CD14-positive monocyte (primary cell): ENCODE results near the gene HOXD10. TPM values are rescaled to one million over a fixed set of nuclear protein-coding genes. Genes with fewer than 3 reads are reported as not detected.
A peak's percentile ranks its signal among the peaks of the same experiment; 100 is the strongest.

Experiments
- DNase-seq, 3 donors: peaks; one replicate each; pipeline ENCODE4 v3.0.0-alpha.2; 2011 to 2022
- H2AFZ ChIP-seq: 2 replicates; pipeline ENCODE4 v1.6.0; 2012; ENCODE audit warnings: mild to moderate bottlenecking, low read depth, low read length, inconsistent platforms; ENCODE audit not compliant: insufficient read depth, poor library complexity, severe bottlenecking
- H3K27ac ChIP-seq, 2 donors: 1 replicate in 1 of 2; 2 replicates in 1 of 2; pipeline ENCODE4 v1.5.1; 2012 to 2013; ENCODE audit warnings: low read length in 2 of 2, control low read depth in 1 of 2, inconsistent platforms in 1 of 2, low read depth in 1 of 2, mild to moderate bottlenecking in 1 of 2
- H3K27me3 ChIP-seq, 2 donors: one replicate each; pipeline versions ENCODE4 v1.6.0 to v1.6.1; 2011 to 2013; ENCODE audit warnings: low read length in 2 of 2; ENCODE audit not compliant: control insufficient read depth in 2 of 2, insufficient read depth in 2 of 2
- H3K36me3 ChIP-seq, 2 donors: replicated peaks in 1 of 2; 1 replicate in 1 of 2; 2 replicates in 1 of 2; pipeline versions ENCODE4 v1.5.1 to v1.6.1; 2012 to 2013; ENCODE audit warnings: low read length in 2 of 2, control low read depth in 1 of 2, inconsistent platforms in 1 of 2, mild to moderate bottlenecking in 1 of 2; ENCODE audit not compliant: insufficient read depth in 2 of 2, control insufficient read depth in 1 of 2
- H3K4me1 ChIP-seq, 2 donors: 1 replicate in 1 of 2; 2 replicates in 1 of 2; pipeline versions ENCODE4 v1.5.1 to v1.6.1; 2012 to 2013; ENCODE audit warnings: low read length in 2 of 2, control low read depth in 1 of 2, inconsistent platforms in 1 of 2, mild to moderate bottlenecking in 1 of 2, moderate library complexity in 1 of 2; ENCODE audit not compliant: insufficient read depth in 2 of 2, control insufficient read depth in 1 of 2
- H3K4me2 ChIP-seq: replicated peaks from 2 replicates; pipeline ENCODE3; 2012; ENCODE audit warnings: low read length, moderate library complexity, mild to moderate bottlenecking; ENCODE audit not compliant: poor library complexity, severe bottlenecking; ENCODE audit errors: extremely low read depth
- H3K4me3 ChIP-seq, 3 experiments: fragments of 200-600 bp in 1 of 3; sonication (generic) in 1 of 3; replicated peaks in 1 of 3; 1 replicate in 2 of 3; 2 replicates in 1 of 3; pipeline ENCODE4 v1.5.1; 2011 to 2013; ENCODE audit warnings: low read length in 3 of 3, mild to moderate bottlenecking in 3 of 3, control low read depth in 2 of 3, low read depth in 2 of 3, inconsistent platforms in 1 of 3, moderate library complexity in 1 of 3
- H3K79me2 ChIP-seq: 2 replicates; pipeline ENCODE4 v1.6.0; 2012; ENCODE audit warnings: mild to moderate bottlenecking, control low read depth, inconsistent platforms, low read length, moderate library complexity; ENCODE audit not compliant: insufficient read depth
- H3K9ac ChIP-seq: 2 replicates; pipeline ENCODE4 v1.6.0; 2017; ENCODE audit warnings: low read length, mild to moderate bottlenecking; ENCODE audit not compliant: insufficient read depth, poor library complexity, severe bottlenecking
- H3K9me3 ChIP-seq, 2 donors: replicated peaks in 1 of 2; 1 replicate in 1 of 2; 2 replicates in 1 of 2; pipeline versions ENCODE4 v1.5.1 to v1.6.1; 2012 to 2013; ENCODE audit warnings: low read length in 2 of 2, control low read depth in 1 of 2; ENCODE audit not compliant: control insufficient read depth in 1 of 2, insufficient read depth in 1 of 2
- H4K20me1 ChIP-seq: 2 replicates; pipeline ENCODE4 v1.6.0; 2012; ENCODE audit warnings: mild to moderate bottlenecking, low read length, control low read depth, moderate library complexity; ENCODE audit not compliant: insufficient read depth
- H3K27ac Mint-ChIP-seq, 7 donors: one replicate each; pipeline ENCODE4 v1.8.0; 2020; ENCODE audit warnings: mild to moderate bottlenecking in 7 of 7, mixed read lengths in 7 of 7, moderate library complexity in 6 of 7, inconsistent platforms in 2 of 7
- H3K27me3 Mint-ChIP-seq, 3 donors: one replicate each; pipeline ENCODE4 v1.8.0; 2021 to 2022; ENCODE audit warnings: low read depth in 3 of 3, mild to moderate bottlenecking in 3 of 3, mixed read lengths in 3 of 3, moderate library complexity in 3 of 3, inconsistent platforms in 1 of 3
- H3K36me3 Mint-ChIP-seq, 2 donors: one replicate each; pipeline ENCODE4 v1.8.0; 2020; ENCODE audit warnings: mixed read lengths in 2 of 2, inconsistent platforms in 1 of 2, mild to moderate bottlenecking in 1 of 2
- H3K4me1 Mint-ChIP-seq: one replicate; pipeline ENCODE4 v1.8.0; 2020; ENCODE audit warnings: mild to moderate bottlenecking, mixed read lengths
- H3K4me3 Mint-ChIP-seq, 2 donors: one replicate each; pipeline ENCODE4 v1.8.0; 2020; ENCODE audit warnings: mild to moderate bottlenecking in 2 of 2, mixed read lengths in 2 of 2, moderate library complexity in 1 of 2
- H3K9me3 Mint-ChIP-seq, 7 donors: one replicate each; pipeline ENCODE4 v1.8.0; 2020 to 2022; ENCODE audit warnings: mixed read lengths in 7 of 7, mild to moderate bottlenecking in 6 of 7, moderate library complexity in 6 of 7, inconsistent platforms in 2 of 7
- CTCF ChIP-seq: fragments of 200-600 bp; IDR thresholded peaks from one replicate; pipeline ENCODE4 v1.8.0; 2022; ENCODE audit warnings: antibody characterized with exemption, mild to moderate bottlenecking
- WGBS: methylation state at CpG from one replicate; pipeline ENCODE4 v1.1.5; 2013; ENCODE audit warnings: missing lambda C conversion rate; ENCODE audit not compliant: insufficient coverage; 5-methylcytosine and 5-hydroxymethylcytosine counted together
- intact Hi-C, 2 donors: fragments of 100-400 bp; cut with micrococcal nuclease; formaldehyde crosslinking; loops; one replicate each; pipeline versions ENCODE4 v1.15.0 to v1.15.1; 2023
- polyA plus RNA-seq, 3 donors: library from polyadenylated mRNA; depleted of rRNA in 1 of 3; unstranded in 2 of 3; stranded (reverse) in 1 of 3; fragments of 300-500 nt in 2 of 3; fragments of >200 nt in 1 of 3; fragmentation: Illumina TruSeq in 2 of 3; gene quantifications; 1 replicate in 2 of 3; 2 replicates in 1 of 3; pipeline ENCODE4 v1.2.3, GENCODE V29; 2012 to 2021

Gene HOXD10
- polyA plus RNA-seq, 3 donors, result not detected

GRCh38 chr2:176125772-176126054 is 9.1 kb downstream of the HOXD10 start:
- 36% methylated on average over 1 of the region's 6 CpGs for WGBS
- Mint-ChIP-seq H3K4me1 (peaks cover 25% of the 10 kb centered on the region), H3K27me3 (peaks cover 89 to 98% (median 91%) of the 10 kb centered on the region in 3 donors), H3K27ac (no peak overlapping the region), H3K4me3 (peak overlapping the region in 1 of 2 donors; percentile 61), H3K36me3 (peaks cover 0 to 15% of the 10 kb centered on the region in 2 donors), H3K9me3 (peaks cover 0 to 32% (median 14%) of the 10 kb centered on the region in 7 donors)
- Histone ChIP-seq H3K36me3 (no peaks in the 10 kb centered on the region), H2AFZ (no peak overlapping the region), H3K9me3 (peaks cover 0 to 62% of the 10 kb centered on the region in 2 donors), H3K9ac (no peak overlapping the region), H3K4me1 (peaks cover 10 to 31% of the 10 kb centered on the region in 2 donors), H3K27ac (no peak overlapping the region), H4K20me1 (no peaks in the 10 kb centered on the region), H3K27me3 (peaks cover 81 to 91% of the 10 kb centered on the region in 2 donors), H3K4me2 (no peak overlapping the region), H3K4me3 (no peak overlapping the region), H3K79me2 (no peaks in the 10 kb centered on the region)
- TF ChIP-seq CTCF, result no peak
- intact Hi-C loops, result loop anchor here (2.0 to 5.0 kb wide), 4 partner anchors 331 to 1022 kb away; no protein-coding TSS in a partner anchor
- no peak for DNase-seq

- peaks cover 82 to 91% of the 10 kb centered on the region in 2 donors for H3K27me3 ChIP-seq
- H3K36me3 Mint-ChIP-seq, result peaks cover 0 to 21% of the 10 kb centered on the region in 2 donors
- DNase-seq, result peak; percentile 38 to 58 (median 55)
- H3K4me1 Mint-ChIP-seq, result peaks cover 33% of the 10 kb centered on the region
- peaks cover 0 to 53% of the 10 kb centered on the region in 2 donors for H3K9me3 ChIP-seq
- no peaks in the 10 kb centered on the region for H4K20me1 ChIP-seq
- peak overlapping the region in 1 of 2 donors; percentile 61 for H3K4me3 Mint-ChIP-seq
- H3K27ac Mint-ChIP-seq, result no peak overlapping the region
- no peak overlapping the region for H3K4me3 ChIP-seq
- H3K36me3 ChIP-seq, result no peaks in the 10 kb centered on the region
- H3K27me3 Mint-ChIP-seq, result peaks cover 91 to 98% (median 91%) of the 10 kb centered on the region in 3 donors
- peak; percentile 90 for TF ChIP-seq CTCF
- 7% methylated on average over 2 of the region's 13 CpGs for WGBS
- no peak overlapping the region for H3K27ac ChIP-seq
- H3K4me1 ChIP-seq, result peaks cover 11 to 33% of the 10 kb centered on the region in 2 donors
- H3K9me3 Mint-ChIP-seq, result peaks cover 0 to 35% (median 20%) of the 10 kb centered on the region in 7 donors
- H3K9ac ChIP-seq, result no peak overlapping the region
- H2AFZ ChIP-seq, result no peak overlapping the region
- intact Hi-C loops, result loop anchor here (2.0 to 5.0 kb wide), 4 partner anchors 330 to 1020 kb away; no protein-coding TSS in a partner anchor
- H3K4me2 ChIP-seq, result no peak overlapping the region
- no peaks in the 10 kb centered on the region for H3K79me2 ChIP-seq
Measured at GRCh38 chr2:176126929-176127773, 10.6 kb downstream of the HOXD10 start.
